A673 (cell line): ENCODE measurements around the gene SPSB1.

Experiments used
- EZH2 ChIP-seq: fragments of 200-600 bp; sonication (generic); IDR thresholded peaks from 2 replicates; pipeline ENCODE4 v1.6.1; 2017; ENCODE audit warnings: borderline replicate concordance, low read depth, mild to moderate bottlenecking, mixed read lengths, antibody characterized with exemption, low read length; ENCODE audit not compliant: poor library complexity, severe bottlenecking
- TF ChIP-seq, protein P1 (sequence below): fragments of 300-800, 200-600 bp; sonication (generic); conservative IDR thresholded peaks from 2 replicates; pipeline ENCODE4 v1.5.1; 2017; ENCODE audit warnings: low read depth, mild to moderate bottlenecking, antibody characterized with exemption, low read length, moderate library complexity, mixed read lengths

GRCh38 chr1:9269721-9270120 is 23.0 kb upstream of the SPSB1 start:
- TF ChIP-seq, protein P1, sequence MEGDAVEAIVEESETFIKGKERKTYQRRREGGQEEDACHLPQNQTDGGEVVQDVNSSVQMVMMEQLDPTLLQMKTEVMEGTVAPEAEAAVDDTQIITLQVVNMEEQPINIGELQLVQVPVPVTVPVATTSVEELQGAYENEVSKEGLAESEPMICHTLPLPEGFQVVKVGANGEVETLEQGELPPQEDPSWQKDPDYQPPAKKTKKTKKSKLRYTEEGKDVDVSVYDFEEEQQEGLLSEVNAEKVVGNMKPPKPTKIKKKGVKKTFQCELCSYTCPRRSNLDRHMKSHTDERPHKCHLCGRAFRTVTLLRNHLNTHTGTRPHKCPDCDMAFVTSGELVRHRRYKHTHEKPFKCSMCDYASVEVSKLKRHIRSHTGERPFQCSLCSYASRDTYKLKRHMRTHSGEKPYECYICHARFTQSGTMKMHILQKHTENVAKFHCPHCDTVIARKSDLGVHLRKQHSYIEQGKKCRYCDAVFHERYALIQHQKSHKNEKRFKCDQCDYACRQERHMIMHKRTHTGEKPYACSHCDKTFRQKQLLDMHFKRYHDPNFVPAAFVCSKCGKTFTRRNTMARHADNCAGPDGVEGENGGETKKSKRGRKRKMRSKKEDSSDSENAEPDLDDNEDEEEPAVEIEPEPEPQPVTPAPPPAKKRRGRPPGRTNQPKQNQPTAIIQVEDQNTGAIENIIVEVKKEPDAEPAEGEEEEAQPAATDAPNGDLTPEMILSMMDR, result no peak
- no peak for TF ChIP-seq EZH2
